Mesenteric fat pad (tissue), 1 donor: ENCODE data around the gene WWP2. TPM values are rescaled to one million over a fixed set of nuclear protein-coding genes. Genes with fewer than 3 reads are reported as not detected.
"Not testable (repeated sequence)": the region's sequence is repeated elsewhere in the genome, so short reads cannot be mapped to it uniquely, and the experiment has no call there.

Experiments
- DNase-seq: peaks from one replicate; pipeline ENCODE4 v3.0.0-alpha.2; 2020; ENCODE audit warnings: low spot score
- total RNA-seq: library from RNA; stranded (reverse); fragmentation: NEBNext Ultra II Directional; extraction: Animal tissue kit (Norgen Biotek cat#: 25700); gene quantifications from one replicate; pipeline ENCODE4 v1.2.1, GENCODE V29; 2021
- donor health status: DM: yes; HTN: yes; CAD: no.

The WWP2 gene
- total RNA-seq, 1 donor from 2014 or later, result 43.0 TPM

- no peak for DNase-seq
These were observed 31.4 kb downstream of the WWP2 start for GRCh38 chr16:69793526-69793925.

- no peak for DNase-seq
These were observed 32.4 kb downstream of the WWP2 start for GRCh38 chr16:69794486-69794885.

GRCh38 chr16:69796285-69797118, 34.4 kb downstream of the WWP2 start:
- no peak for DNase-seq

- DNase-seq, result no peak
These were observed 36.3 kb downstream of the WWP2 start for GRCh38 chr16:69798466-69798865.

GRCh38 chr16:69799611-69800031, 37.5 kb downstream of the WWP2 start:
- DNase-seq, result no peak

GRCh38 chr16:69804297-69804696, 42.2 kb downstream of the WWP2 start:
- no peak for DNase-seq

- not testable (repeated sequence) for DNase-seq
These were observed 44.6 kb downstream of the WWP2 start for GRCh38 chr16:69806776-69807175.

GRCh38 chr16:69812688-69813014, 50.5 kb downstream of the WWP2 start:
- DNase-seq, result no peak

- no peak for DNase-seq
These were observed 51.9 kb downstream of the WWP2 start for GRCh38 chr16:69814078-69814477.

- no peak for DNase-seq
These were observed 52.4 kb downstream of the WWP2 start for GRCh38 chr16:69814561-69814960.

GRCh38 chr16:69815216-69815883, 53.2 kb downstream of the WWP2 start:
- DNase-seq, result not testable (repeated sequence)

GRCh38 chr16:69816996-69817395, 54.9 kb downstream of the WWP2 start:
- DNase-seq, result no peak

- DNase-seq, result no peak
These were observed 56.9 kb downstream of the WWP2 start for GRCh38 chr16:69818891-69819545.

- DNase-seq, result peak; percentile 72
These were observed 58.9 kb downstream of the WWP2 start for GRCh38 chr16:69820926-69821541.

- peak; percentile 12 for DNase-seq
These were observed 59.7 kb downstream of the WWP2 start for GRCh38 chr16:69821844-69822173.

GRCh38 chr16:69822174-69822935, 60.2 kb downstream of the WWP2 start:
- peak; percentile 60 for DNase-seq

- no peak for DNase-seq
These were observed 61.9 kb downstream of the WWP2 start for GRCh38 chr16:69823831-69824563.

- not testable (repeated sequence) for DNase-seq
These were observed 62.5 kb downstream of the WWP2 start for GRCh38 chr16:69824564-69825142.

GRCh38 chr16:69827524-69827923, 65.4 kb downstream of the WWP2 start:
- peak; percentile 20 for DNase-seq

- no peak for DNase-seq
These were observed 67.2 kb downstream of the WWP2 start for GRCh38 chr16:69829338-69829737.
